ENCODE data around the gene HKDC1. TPM values are rescaled to one million over a fixed set of nuclear protein-coding genes. Genes with fewer than 3 reads are reported as not detected.
A peak's percentile ranks its signal among the peaks of the same experiment; 100 is the strongest.

The HKDC1 gene
- total and polyA plus RNA-seq, 4 donors, result 0.53 to 20.0 (median 5.2) TPM

DNA sequence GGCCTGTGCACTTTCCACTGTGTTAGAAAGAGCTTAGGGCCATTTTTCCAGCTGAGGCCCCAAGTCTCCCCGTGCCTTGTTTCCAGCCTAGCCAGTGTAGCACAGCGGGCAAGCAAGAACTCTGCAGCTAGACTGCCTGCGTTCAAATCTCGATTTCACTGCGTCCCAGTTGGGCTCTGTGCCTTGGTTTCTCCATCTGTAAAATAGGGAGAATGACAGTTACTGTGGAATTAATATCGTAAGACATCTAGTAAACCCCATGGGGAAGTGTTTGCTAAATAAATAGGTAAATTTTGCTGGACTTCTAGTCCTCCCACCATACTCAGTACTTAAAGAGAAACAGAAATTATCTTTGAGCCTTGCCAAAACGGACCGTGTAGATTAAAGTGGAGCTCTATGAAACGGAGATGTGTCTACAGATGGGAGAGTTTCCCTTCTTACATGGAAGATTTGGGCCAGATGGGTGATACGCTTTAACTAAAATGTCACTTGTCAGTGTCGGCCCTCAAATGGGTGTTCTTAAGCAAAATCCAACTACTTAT, 3.5 kb upstream of the HKDC1 start:
- H3K4me3 ChIP-seq (ENCODE audit: low read depth in 1 of 3, low read length in 3 of 3), result no peak overlapping the region
- DNase-seq (ENCODE audit: low spot score), result no peak
- H3K9me3 ChIP-seq (ENCODE audit: control insufficient read depth in 4 of 4, low read length in 3 of 4), result peaks cover 0 to 1% (median 0%) of the 10 kb centered on the region in 4 donors
- H3K9ac ChIP-seq (ENCODE audit: low read depth in 1 of 2, low read length in 2 of 2), result no peak overlapping the region
- no peaks in the 10 kb centered on the region for H3K36me3 ChIP-seq (ENCODE audit: control insufficient read depth in 4 of 4, insufficient read depth in 3 of 4, low read depth in 1 of 4, low read length in 3 of 4)
- H3K27ac ChIP-seq (ENCODE audit: low read depth in 1 of 2, low read length in 2 of 2), result no peak overlapping the region
- WGBS, result 77% methylated on average over 11 of the region's 11 CpGs
- peaks cover 0 to 2% (median 0%) of the 10 kb centered on the region in 4 donors for H3K27me3 ChIP-seq (ENCODE audit: control insufficient read depth in 4 of 4, insufficient read depth in 4 of 4, low read length in 3 of 4)
- TF ChIP-seq, protein P1, sequence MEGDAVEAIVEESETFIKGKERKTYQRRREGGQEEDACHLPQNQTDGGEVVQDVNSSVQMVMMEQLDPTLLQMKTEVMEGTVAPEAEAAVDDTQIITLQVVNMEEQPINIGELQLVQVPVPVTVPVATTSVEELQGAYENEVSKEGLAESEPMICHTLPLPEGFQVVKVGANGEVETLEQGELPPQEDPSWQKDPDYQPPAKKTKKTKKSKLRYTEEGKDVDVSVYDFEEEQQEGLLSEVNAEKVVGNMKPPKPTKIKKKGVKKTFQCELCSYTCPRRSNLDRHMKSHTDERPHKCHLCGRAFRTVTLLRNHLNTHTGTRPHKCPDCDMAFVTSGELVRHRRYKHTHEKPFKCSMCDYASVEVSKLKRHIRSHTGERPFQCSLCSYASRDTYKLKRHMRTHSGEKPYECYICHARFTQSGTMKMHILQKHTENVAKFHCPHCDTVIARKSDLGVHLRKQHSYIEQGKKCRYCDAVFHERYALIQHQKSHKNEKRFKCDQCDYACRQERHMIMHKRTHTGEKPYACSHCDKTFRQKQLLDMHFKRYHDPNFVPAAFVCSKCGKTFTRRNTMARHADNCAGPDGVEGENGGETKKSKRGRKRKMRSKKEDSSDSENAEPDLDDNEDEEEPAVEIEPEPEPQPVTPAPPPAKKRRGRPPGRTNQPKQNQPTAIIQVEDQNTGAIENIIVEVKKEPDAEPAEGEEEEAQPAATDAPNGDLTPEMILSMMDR (IDR thresholded peaks at IDR 0.05; ENCODE audit: low read depth, low read length, missing input control), result no peak
- TF ChIP-seq, protein P2, sequence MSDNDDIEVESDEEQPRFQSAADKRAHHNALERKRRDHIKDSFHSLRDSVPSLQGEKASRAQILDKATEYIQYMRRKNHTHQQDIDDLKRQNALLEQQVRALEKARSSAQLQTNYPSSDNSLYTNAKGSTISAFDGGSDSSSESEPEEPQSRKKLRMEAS (IDR thresholded peaks at IDR 0.05), result no peak
- TF ChIP-seq HNF4G (IDR thresholded peaks at IDR 0.05) (no peak), FOXA1 (IDR thresholded peaks at IDR 0.05) (no peak), HNF4A (conservative IDR thresholded peaks at IDR 0.05) (no peak), JUND (IDR thresholded peaks at IDR 0.05) (no peak), NR2F2 (IDR thresholded peaks at IDR 0.05) (no peak), RXRA (IDR thresholded peaks at IDR 0.05) (no peak), FOXA2 (IDR thresholded peaks at IDR 0.05) (no peak)
- TF ChIP-seq, protein P3, sequence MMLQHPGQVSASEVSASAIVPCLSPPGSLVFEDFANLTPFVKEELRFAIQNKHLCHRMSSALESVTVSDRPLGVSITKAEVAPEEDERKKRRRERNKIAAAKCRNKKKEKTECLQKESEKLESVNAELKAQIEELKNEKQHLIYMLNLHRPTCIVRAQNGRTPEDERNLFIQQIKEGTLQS (IDR thresholded peaks at IDR 0.05), result no peak
- peaks cover 0 to 2% (median 0%) of the 10 kb centered on the region in 4 donors for H3K4me1 ChIP-seq (ENCODE audit: control insufficient read depth in 4 of 4, insufficient read depth in 4 of 4, low read length in 3 of 4)

DNA sequence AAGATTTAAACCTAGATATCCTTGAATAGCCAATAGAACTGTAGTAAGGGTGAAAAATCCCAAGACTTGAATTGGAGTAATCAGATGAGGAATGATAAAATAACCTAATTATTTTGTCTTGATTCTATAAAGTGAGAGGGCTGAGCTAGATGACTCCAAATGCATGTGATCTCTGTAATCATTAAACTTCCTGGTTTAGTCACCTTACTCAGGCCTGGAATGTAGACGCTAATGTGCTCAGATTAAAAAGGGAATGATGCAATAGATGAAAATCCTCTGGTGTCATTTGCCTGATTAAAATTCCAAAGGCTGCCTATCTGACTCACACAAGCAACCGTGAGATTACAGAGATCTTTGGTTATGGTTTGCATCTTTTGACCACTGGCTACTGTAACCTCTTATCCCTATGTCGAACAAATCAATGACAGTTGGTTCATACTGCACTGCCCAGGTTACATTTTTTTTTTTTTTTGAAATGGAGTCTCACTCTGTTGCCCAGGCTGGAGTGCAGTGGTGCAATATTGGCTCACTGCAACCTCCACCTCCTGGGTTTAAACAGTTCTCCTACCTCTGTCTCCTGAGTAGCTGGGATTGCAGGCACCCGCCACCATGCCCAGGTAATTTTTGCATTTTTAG, 2.9 kb upstream of the HKDC1 start:
- TF ChIP-seq, protein P3 (IDR thresholded peaks at IDR 0.05), result peak; percentile 37
- TF ChIP-seq JUND (IDR thresholded peaks at IDR 0.05) (peak in 1 of 2 donors; percentile 8), SP1 (IDR thresholded peaks at IDR 0.05) (no peak), RXRA (IDR thresholded peaks at IDR 0.05) (no peak)
- TF ChIP-seq, protein P2 (IDR thresholded peaks at IDR 0.05), result no peak

DNA sequence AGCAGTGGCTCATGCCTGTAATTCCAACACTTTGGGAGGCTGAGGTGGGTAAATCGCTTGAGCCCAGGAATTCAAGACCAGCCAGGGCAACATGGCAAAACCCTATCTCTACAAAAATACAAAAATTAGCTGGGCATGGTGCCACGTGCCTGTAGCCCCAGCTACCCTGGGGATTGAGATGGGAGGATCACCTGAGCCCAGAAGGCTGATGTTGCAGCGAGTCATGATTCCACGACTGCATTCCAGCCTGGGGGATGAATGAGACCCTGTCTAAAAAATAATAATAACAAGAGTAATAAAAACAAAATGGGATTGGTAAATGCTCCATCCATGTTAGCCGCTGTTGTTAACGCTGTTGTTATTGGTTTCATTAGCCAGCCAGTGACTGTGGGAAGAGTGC, 1.3 kb upstream of the HKDC1 start:
- Histone ChIP-seq H3K9me3 (ENCODE audit: control insufficient read depth in 4 of 4, low read length in 3 of 4) (peaks cover 0 to 1% (median 0%) of the 10 kb centered on the region in 4 donors), H3K36me3 (ENCODE audit: control insufficient read depth in 4 of 4, insufficient read depth in 3 of 4, low read depth in 1 of 4, low read length in 3 of 4) (no peaks in the 10 kb centered on the region), H3K9ac (ENCODE audit: low read depth in 1 of 2, low read length in 2 of 2) (no peak overlapping the region), H3K4me3 (ENCODE audit: low read depth in 1 of 3, low read length in 3 of 3) (no peak overlapping the region), H3K4me1 (ENCODE audit: control insufficient read depth in 4 of 4, insufficient read depth in 4 of 4, low read length in 3 of 4) (peaks cover 0 to 14% (median 8%) of the 10 kb centered on the region in 4 donors), H3K27me3 (ENCODE audit: control insufficient read depth in 4 of 4, insufficient read depth in 4 of 4, low read length in 3 of 4) (peaks cover 0 to 2% (median 0%) of the 10 kb centered on the region in 4 donors), H3K27ac (ENCODE audit: low read depth in 1 of 2, low read length in 2 of 2) (no peak overlapping the region)
- no peak for TF ChIP-seq YY1 (IDR thresholded peaks at IDR 0.05)
- TF ChIP-seq, protein P2 (IDR thresholded peaks at IDR 0.05), result no peak
- TF ChIP-seq, protein P1 (IDR thresholded peaks at IDR 0.05; ENCODE audit: low read depth, low read length, missing input control), result no peak
- TF ChIP-seq HNF4A (conservative IDR thresholded peaks at IDR 0.05), result no peak
- no peak for TF ChIP-seq TAF1 (conservative IDR thresholded peaks at IDR 0.05)
- no peak for TF ChIP-seq JUND (IDR thresholded peaks at IDR 0.05)
- TF ChIP-seq FOXA2 (IDR thresholded peaks at IDR 0.05), result no peak
- TF ChIP-seq, protein P3 (IDR thresholded peaks at IDR 0.05), result no peak
- no peak for TF ChIP-seq GABPA (IDR thresholded peaks at IDR 0.05 in 1 of 2, conservative IDR thresholded peaks at IDR 0.05 in 1 of 2)
- TF ChIP-seq FOXA1 (IDR thresholded peaks at IDR 0.05), result no peak
- 95% methylated on average over 6 of the region's 6 CpGs for WGBS
- DNase-seq (ENCODE audit: low spot score), result no peak

More for the DNA sequence above, 2.9 kb upstream of the HKDC1 start:
- DNase-seq (ENCODE audit: low spot score), result no peak
- Histone ChIP-seq H3K27me3 (ENCODE audit: control insufficient read depth in 4 of 4, insufficient read depth in 4 of 4, low read length in 3 of 4) (peaks cover 0 to 2% (median 0%) of the 10 kb centered on the region in 4 donors), H3K27ac (ENCODE audit: low read depth in 1 of 2, low read length in 2 of 2) (no peak overlapping the region), H3K4me3 (ENCODE audit: low read depth in 1 of 3, low read length in 3 of 3) (no peak overlapping the region), H3K36me3 (ENCODE audit: control insufficient read depth in 4 of 4, insufficient read depth in 3 of 4, low read depth in 1 of 4, low read length in 3 of 4) (no peaks in the 10 kb centered on the region), H3K9ac (ENCODE audit: low read depth in 1 of 2, low read length in 2 of 2) (no peak overlapping the region), H3K4me1 (ENCODE audit: control insufficient read depth in 4 of 4, insufficient read depth in 4 of 4, low read length in 3 of 4) (peaks cover 0 to 5% (median under 1%) of the 10 kb centered on the region in 4 donors), H3K9me3 (ENCODE audit: control insufficient read depth in 4 of 4, low read length in 3 of 4) (peaks cover 0 to 1% (median 0%) of the 10 kb centered on the region in 4 donors)
- 69% methylated on average over 4 of the region's 4 CpGs for whole genome bisulfite sequencing
